ENCODE measurements around the gene TTC6.

TTC6 gene

DNA sequence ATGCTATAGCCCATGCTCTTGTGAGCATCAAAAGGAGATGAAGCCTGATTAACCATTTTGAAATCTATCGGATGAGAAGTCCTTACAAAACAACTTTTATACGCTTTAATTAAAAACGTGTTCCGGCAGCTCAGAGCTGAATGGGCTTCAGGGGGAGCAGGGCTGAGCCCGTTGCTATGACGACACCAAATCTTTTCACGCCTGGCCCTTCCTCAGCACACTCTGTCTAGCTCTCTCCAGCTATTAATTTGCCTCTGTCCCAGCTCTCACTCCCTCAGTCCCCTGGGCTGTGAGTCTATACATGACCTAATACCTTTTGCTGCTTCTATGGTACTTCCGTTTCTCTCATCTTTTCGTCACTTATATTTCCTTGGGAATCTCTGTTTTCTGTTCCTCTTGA lies 16.2 kb upstream of the TTC6 start:
- no peak overlapping the region for H3K27ac ChIP-seq
- TF ChIP-seq CTCF (IDR thresholded peaks at IDR 0.05) (no peak), ZFX (IDR thresholded peaks at IDR 0.05; ENCODE audit: borderline replicate concordance) (no peak)

GRCh38 chr14:37580146-37580545 lies 15.3 kb upstream of the TTC6 start:
- H3K27ac ChIP-seq = 0 out of 2 replicates have a peak overlapping the region, but pooled peaks have one; percentile 13
- TF ChIP-seq ZFX (IDR thresholded peaks at IDR 0.05; ENCODE audit: borderline replicate concordance) (no peak), CTCF (IDR thresholded peaks at IDR 0.05) (no peak)

- peak overlapping the region; percentile 100 for H3K27ac ChIP-seq
- TF ChIP-seq ZFX (IDR thresholded peaks at IDR 0.05; ENCODE audit: borderline replicate concordance) = no peak
- no peak for TF ChIP-seq CTCF (IDR thresholded peaks at IDR 0.05)
These were observed 11.8 kb upstream of the TTC6 start for GRCh38 chr14:37583358-37584210.

GRCh38 chr14:37584211-37585100 lies 11.0 kb upstream of the TTC6 start:
- TF ChIP-seq CTCF (IDR thresholded peaks at IDR 0.05) = no peak
- no peak for TF ChIP-seq ZFX (IDR thresholded peaks at IDR 0.05; ENCODE audit: borderline replicate concordance)
- peak overlapping the region; percentile 100 for H3K27ac ChIP-seq

DNA sequence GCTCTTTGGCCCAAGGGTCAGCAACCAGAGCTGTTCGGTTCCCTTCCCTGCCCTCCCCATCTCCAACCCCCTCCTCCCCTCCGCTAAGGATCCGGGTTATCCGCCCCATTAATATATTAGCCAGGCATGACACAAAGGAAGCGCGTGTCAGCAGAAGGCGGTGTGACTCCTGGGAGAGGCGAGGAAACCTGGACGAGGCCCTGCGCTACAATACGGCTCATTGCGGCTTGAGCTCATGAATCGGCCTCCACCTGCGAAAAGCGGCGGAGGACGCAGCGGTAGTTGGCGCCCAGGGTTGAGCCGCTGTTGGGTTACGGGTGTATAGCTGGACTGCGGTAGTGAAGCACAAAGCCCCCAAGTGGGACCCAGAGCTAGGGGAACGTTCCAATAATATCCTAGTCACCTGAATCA lies 10.3 kb upstream of the TTC6 start:
- H3K27ac ChIP-seq = peak overlapping the region; percentile 100
- TF ChIP-seq ZFX (IDR thresholded peaks at IDR 0.05; ENCODE audit: borderline replicate concordance) (no peak), CTCF (IDR thresholded peaks at IDR 0.05) (no peak)

DNA sequence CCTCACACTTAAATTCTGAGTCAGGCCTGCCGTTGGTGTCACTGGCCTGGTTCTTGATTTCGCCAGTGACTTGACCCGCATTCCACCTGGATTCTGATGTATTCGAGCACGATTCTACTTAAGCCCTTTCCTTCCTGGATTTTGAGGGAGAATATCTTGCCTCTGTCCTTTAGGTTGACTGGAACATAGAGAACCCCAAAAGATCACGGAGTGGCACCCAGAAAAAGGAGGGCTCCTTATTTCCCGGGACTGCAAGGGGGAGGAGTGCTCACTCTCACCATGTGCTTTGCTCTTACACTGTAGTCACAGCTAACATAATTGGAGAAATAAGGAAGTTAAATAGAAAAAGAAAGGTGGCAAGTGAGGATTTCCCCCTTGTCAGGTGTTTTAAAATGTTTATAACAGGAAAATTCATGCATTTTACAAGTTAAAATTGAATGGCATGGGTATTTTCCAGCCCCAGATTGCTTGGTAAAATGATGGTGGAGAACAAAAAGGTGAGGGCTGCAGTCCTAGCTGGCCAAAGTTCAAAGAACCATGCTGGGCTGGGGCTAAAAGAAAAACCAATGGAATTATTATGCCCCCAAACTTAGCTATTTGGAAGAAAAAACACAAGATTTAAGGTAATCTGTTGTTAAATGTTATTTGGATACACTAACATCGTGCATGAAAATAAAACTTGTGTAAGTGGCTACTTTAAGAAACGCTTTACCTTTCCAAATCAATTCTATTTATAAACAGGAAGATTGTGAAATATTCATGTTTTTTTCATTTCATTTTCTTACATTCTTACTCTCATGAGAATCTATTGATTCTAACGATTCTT lies 9.2 kb upstream of the TTC6 start:
- no peak for TF ChIP-seq ZFX (IDR thresholded peaks at IDR 0.05; ENCODE audit: borderline replicate concordance)
- no peak for TF ChIP-seq CTCF (IDR thresholded peaks at IDR 0.05)
- H3K27ac ChIP-seq = peak overlapping the region; percentile 100

Data from 22Rv1 (cell line).